ENCODE data around the gene CLDN19. TPM values are rescaled to one million over a fixed set of nuclear protein-coding genes. Genes with fewer than 3 reads are reported as not detected.

The CLDN19 gene
- total and polyA plus RNA-seq, 3 experiments from 2014 or later = not detected

DNA sequence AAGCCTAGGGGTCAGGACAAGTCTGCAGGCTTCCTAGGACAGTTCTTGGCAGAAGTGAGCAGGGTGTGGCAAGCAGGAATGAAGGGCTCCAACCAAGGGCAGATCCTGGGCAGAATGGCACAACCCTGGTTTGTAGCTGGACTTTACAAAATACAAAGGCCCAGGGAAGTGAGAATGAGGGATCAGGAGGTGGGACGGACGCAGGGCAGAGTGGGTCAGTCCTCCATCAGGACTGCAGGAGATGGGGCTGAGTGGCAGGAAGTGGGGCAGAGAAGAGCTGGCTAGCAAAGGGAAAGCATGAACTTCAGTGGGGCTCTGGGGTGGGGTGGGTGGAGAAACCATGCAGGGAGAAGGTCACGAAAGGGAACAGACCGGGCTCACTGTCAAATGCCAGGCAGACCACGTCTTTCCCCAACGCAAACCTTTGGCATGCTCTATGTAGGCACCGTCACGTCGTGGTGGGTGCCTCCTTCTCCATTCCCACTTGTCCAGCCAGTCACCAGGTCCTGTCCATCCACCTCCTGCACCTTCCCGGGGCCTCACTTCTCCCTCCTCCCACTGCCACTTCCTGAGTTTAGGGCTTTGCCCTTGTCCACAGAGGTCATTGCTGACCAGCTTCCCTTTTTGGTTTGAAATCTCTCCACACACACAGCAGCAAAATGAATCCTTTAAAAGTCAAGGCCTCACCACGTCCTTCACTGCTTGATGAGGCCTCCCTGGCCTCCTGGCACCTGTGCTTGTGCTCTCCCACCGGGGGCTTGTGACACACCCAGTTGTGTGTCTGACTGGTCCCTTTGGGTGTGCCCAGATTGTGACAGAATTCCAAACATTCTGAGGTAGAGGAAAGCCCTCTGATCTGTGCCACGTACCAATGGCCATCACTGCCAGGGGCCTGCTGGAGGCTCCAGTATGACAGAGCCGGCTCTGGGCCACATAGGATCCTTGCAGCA is 8.7 kb upstream of the CLDN19 start:
- H3K9me3 Mint-ChIP-seq = peaks cover 0 to 2% (median 0%) of the 10 kb centered on the region in 5 donors
- Histone ChIP-seq H3K27ac (ENCODE audit: low read depth, low read length) (no peak overlapping the region), H3K4me3 (ENCODE audit: low read length) (no peak overlapping the region), H3K36me3 (ENCODE audit: insufficient read depth, low read length) (peaks cover 29% of the 10 kb centered on the region), H3K9me3 (ENCODE audit: low read length) (no peaks in the 10 kb centered on the region), H3K27me3 (ENCODE audit: insufficient read depth, low read length, poor library complexity, severe bottlenecking) (no peaks in the 10 kb centered on the region), H3K4me1 (ENCODE audit: insufficient read depth, low read length) (no peaks in the 10 kb centered on the region)
- DNase-seq = no peak
- no peaks in the 10 kb centered on the region for H3K4me1 Mint-ChIP-seq
- ChIA-PET CTCF (no interaction called here), POLR2A (no interaction called here)
- H3K4me3 Mint-ChIP-seq = no peak overlapping the region
- H3K36me3 Mint-ChIP-seq = peaks cover 17 to 66% (median 26%) of the 10 kb centered on the region in 3 donors
- H3K27ac Mint-ChIP-seq = peak overlapping the region in 4 of 8 donors; percentile 0 to 86 (median 48)
- H3K27me3 Mint-ChIP-seq = no peaks in the 10 kb centered on the region

- no peak overlapping the region for H3K4me3 ChIP-seq (ENCODE audit: low read length)
- peak overlapping the region in 2 of 8 donors; percentile 2 to 33 for H3K27ac Mint-ChIP-seq
- no peaks in the 10 kb centered on the region for H3K4me1 ChIP-seq (ENCODE audit: insufficient read depth, low read length)
- no peak for DNase-seq
- no peaks in the 10 kb centered on the region for H3K9me3 ChIP-seq (ENCODE audit: low read length)
- no peaks in the 10 kb centered on the region for H3K27me3 ChIP-seq (ENCODE audit: insufficient read depth, low read length, poor library complexity, severe bottlenecking)
- CTCF ChIA-PET = interaction anchor here (1.5 kb wide), 1 partner anchor 19 kb away, joined by 3 read pairs; the partner anchor contains the start of gene C1orf50
- POLR2A ChIA-PET = no interaction called here
- H3K36me3 Mint-ChIP-seq = peaks cover 17 to 61% (median 26%) of the 10 kb centered on the region in 3 donors
- no peak overlapping the region for H3K4me3 Mint-ChIP-seq
- no peak overlapping the region for H3K27ac ChIP-seq (ENCODE audit: low read depth, low read length)
- no peaks in the 10 kb centered on the region for H3K27me3 Mint-ChIP-seq
- H3K9me3 Mint-ChIP-seq = peaks cover 0 to 2% (median 0%) of the 10 kb centered on the region in 5 donors
- peaks cover 25% of the 10 kb centered on the region for H3K36me3 ChIP-seq (ENCODE audit: insufficient read depth, low read length)
- no peaks in the 10 kb centered on the region for H3K4me1 Mint-ChIP-seq
Observed at GRCh38 chr1:42748021-42748420, 8.0 kb upstream of the CLDN19 start.

- ChIA-PET POLR2A (no interaction called here), CTCF (interaction anchor here (0.7 to 2.0 kb wide), 7 partner anchors 11 to 403 kb away, joined by 3 to 10 read pairs (median 3); partner anchors contain the start of gene C1orf50)
- H3K9me3 Mint-ChIP-seq = peaks cover 0 to 2% (median 0%) of the 10 kb centered on the region in 5 donors
- no peak overlapping the region for H3K4me3 Mint-ChIP-seq
- H3K27ac Mint-ChIP-seq = peak overlapping the region in 1 of 8 donors; percentile 65
- peak; percentile 16 to 63 (median 33) for DNase-seq
- no peaks in the 10 kb centered on the region for H3K4me1 Mint-ChIP-seq
- no peaks in the 10 kb centered on the region for H3K9me3 ChIP-seq (ENCODE audit: low read length)
- peaks cover 17% of the 10 kb centered on the region for H3K36me3 ChIP-seq (ENCODE audit: insufficient read depth, low read length)
- H3K4me3 ChIP-seq (ENCODE audit: low read length) = no peak overlapping the region
- no peaks in the 10 kb centered on the region for H3K4me1 ChIP-seq (ENCODE audit: insufficient read depth, low read length)
- H3K27ac ChIP-seq (ENCODE audit: low read depth, low read length) = no peak overlapping the region
- H3K36me3 Mint-ChIP-seq = peaks cover 12 to 52% (median 20%) of the 10 kb centered on the region in 3 donors
- no peaks in the 10 kb centered on the region for H3K27me3 ChIP-seq (ENCODE audit: insufficient read depth, low read length, poor library complexity, severe bottlenecking)
- no peaks in the 10 kb centered on the region for H3K27me3 Mint-ChIP-seq
Observed at GRCh38 chr1:42747125-42747524, 7.1 kb upstream of the CLDN19 start.

GRCh38 chr1:42746436-42747105 is 6.5 kb upstream of the CLDN19 start:
- Histone ChIP-seq H3K9me3 (ENCODE audit: low read length) (no peaks in the 10 kb centered on the region), H3K4me3 (ENCODE audit: low read length) (no peak overlapping the region), H3K27me3 (ENCODE audit: insufficient read depth, low read length, poor library complexity, severe bottlenecking) (no peaks in the 10 kb centered on the region), H3K36me3 (ENCODE audit: insufficient read depth, low read length) (peaks cover 12% of the 10 kb centered on the region), H3K4me1 (ENCODE audit: insufficient read depth, low read length) (no peaks in the 10 kb centered on the region), H3K27ac (ENCODE audit: low read depth, low read length) (no peak overlapping the region)
- Mint-ChIP-seq H3K9me3 (peaks cover 0 to 1% (median 0%) of the 10 kb centered on the region in 5 donors), H3K4me1 (no peaks in the 10 kb centered on the region), H3K27me3 (no peaks in the 10 kb centered on the region), H3K36me3 (peaks cover 6 to 47% (median 16%) of the 10 kb centered on the region in 3 donors), H3K27ac (peak overlapping the region in 1 of 8 donors; percentile 65), H3K4me3 (no peak overlapping the region)
- ChIA-PET CTCF (interaction anchor here (0.7 to 2.0 kb wide), 8 partner anchors 11 to 402 kb away, joined by 3 to 10 read pairs (median 3); partner anchors contain the start of gene C1orf50), POLR2A (no interaction called here)
- DNase-seq = no peak

GRCh38 chr1:42745851-42746250 is 5.8 kb upstream of the CLDN19 start:
- Histone ChIP-seq H3K27me3 (ENCODE audit: insufficient read depth, low read length, poor library complexity, severe bottlenecking) (no peaks in the 10 kb centered on the region), H3K9me3 (ENCODE audit: low read length) (no peaks in the 10 kb centered on the region), H3K36me3 (ENCODE audit: insufficient read depth, low read length) (peaks cover 12% of the 10 kb centered on the region), H3K4me3 (ENCODE audit: low read length) (no peak overlapping the region), H3K4me1 (ENCODE audit: insufficient read depth, low read length) (no peaks in the 10 kb centered on the region), H3K27ac (ENCODE audit: low read depth, low read length) (no peak overlapping the region)
- CTCF ChIA-PET = interaction anchor here (1.0 to 2.0 kb wide), 4 partner anchors 169 to 328 kb away, joined by 3 to 10 read pairs (median 4); no protein-coding TSS in a partner anchor
- Mint-ChIP-seq H3K4me3 (no peak overlapping the region), H3K27me3 (no peaks in the 10 kb centered on the region), H3K9me3 (no peaks in the 10 kb centered on the region), H3K4me1 (no peaks in the 10 kb centered on the region), H3K36me3 (peaks cover 5 to 45% (median 14%) of the 10 kb centered on the region in 3 donors), H3K27ac (no peak overlapping the region)
- no peak for DNase-seq
- POLR2A ChIA-PET = no interaction called here

DNA sequence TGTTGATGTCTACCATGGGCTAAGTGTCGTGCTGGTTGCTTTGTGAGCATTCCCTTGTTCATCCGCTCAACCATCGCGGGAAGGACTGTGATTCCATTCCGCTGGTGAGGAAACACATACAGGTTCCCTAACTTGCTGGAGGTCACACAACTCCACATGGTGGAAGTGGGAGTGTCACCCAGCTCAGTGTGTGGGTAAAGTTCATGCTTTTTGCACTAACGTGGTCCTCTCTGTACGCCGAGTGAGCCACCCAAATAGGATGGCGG is 4.0 kb upstream of the CLDN19 start:
- Histone ChIP-seq H3K27me3 (ENCODE audit: insufficient read depth, low read length, poor library complexity, severe bottlenecking) (no peaks in the 10 kb centered on the region), H3K36me3 (ENCODE audit: insufficient read depth, low read length) (peaks cover 3% of the 10 kb centered on the region), H3K4me1 (ENCODE audit: insufficient read depth, low read length) (no peaks in the 10 kb centered on the region), H3K9me3 (ENCODE audit: low read length) (no peaks in the 10 kb centered on the region), H3K4me3 (ENCODE audit: low read length) (no peak overlapping the region), H3K27ac (ENCODE audit: low read depth, low read length) (no peak overlapping the region)
- ChIA-PET POLR2A (no interaction called here), CTCF (interaction anchor here (1.9 kb wide), 1 partner anchor 23 kb away, joined by 6 read pairs; the partner anchor contains the start of genes C1orf50 and P3H1)
- Mint-ChIP-seq H3K4me1 (no peaks in the 10 kb centered on the region), H3K27me3 (no peaks in the 10 kb centered on the region), H3K27ac (peak overlapping the region in 1 of 8 donors; percentile 68), H3K36me3 (peaks cover 0 to 32% (median 5%) of the 10 kb centered on the region in 3 donors), H3K4me3 (no peak overlapping the region), H3K9me3 (no peaks in the 10 kb centered on the region)
- no peak for DNase-seq

DNA sequence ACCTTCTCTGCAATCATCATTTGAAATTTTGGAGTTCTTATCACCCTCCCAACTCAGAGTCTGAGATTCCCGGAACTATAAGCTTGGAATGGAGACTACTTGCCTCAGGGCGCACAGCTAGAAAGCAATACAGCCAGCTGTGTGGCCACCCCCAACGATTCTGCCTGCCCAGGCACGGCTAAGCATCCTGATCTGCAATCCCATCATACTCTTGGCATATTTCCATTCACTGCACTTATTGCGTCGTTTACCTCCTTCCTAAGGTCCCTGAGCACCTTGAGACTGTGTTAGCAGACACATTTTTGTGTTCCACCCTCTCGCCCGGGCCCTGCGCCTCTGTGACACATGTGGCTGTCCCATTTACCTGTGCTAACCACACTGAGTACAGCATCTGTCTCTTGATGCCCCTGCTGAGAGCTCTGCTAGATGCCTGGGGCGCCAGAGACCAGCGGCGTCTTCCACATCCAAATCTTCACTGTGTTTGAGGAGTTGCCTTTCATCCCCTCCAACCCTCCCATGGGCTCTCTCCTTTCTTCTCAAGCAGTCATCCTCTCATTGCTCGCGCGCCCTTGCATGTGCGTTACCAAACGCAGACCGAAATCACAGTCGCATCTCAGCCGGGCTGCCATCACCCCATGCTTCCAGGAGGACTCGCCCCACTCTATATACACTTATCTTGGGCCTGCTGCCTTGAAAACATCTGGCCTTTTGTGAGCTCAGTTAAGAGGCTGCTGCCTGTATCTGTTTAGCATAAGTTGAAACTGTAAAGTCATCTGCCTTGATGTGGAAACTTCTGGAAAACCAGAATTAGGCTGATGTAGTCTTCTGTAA is 3.5 kb upstream of the CLDN19 start:
- Mint-ChIP-seq H3K36me3 (peaks cover 0 to 27% (median 5%) of the 10 kb centered on the region in 3 donors), H3K4me3 (no peak overlapping the region), H3K4me1 (no peaks in the 10 kb centered on the region), H3K27me3 (no peaks in the 10 kb centered on the region), H3K9me3 (no peaks in the 10 kb centered on the region), H3K27ac (peak overlapping the region in 1 of 8 donors; percentile 57)
- ChIA-PET POLR2A (no interaction called here), CTCF (interaction anchor here (1.9 kb wide), 1 partner anchor 23 kb away, joined by 6 read pairs; the partner anchor contains the start of genes C1orf50 and P3H1)
- Histone ChIP-seq H3K27me3 (ENCODE audit: insufficient read depth, low read length, poor library complexity, severe bottlenecking) (no peaks in the 10 kb centered on the region), H3K36me3 (ENCODE audit: insufficient read depth, low read length) (no peaks in the 10 kb centered on the region), H3K27ac (ENCODE audit: low read depth, low read length) (no peak overlapping the region), H3K9me3 (ENCODE audit: low read length) (no peaks in the 10 kb centered on the region), H3K4me3 (ENCODE audit: low read length) (no peak overlapping the region), H3K4me1 (ENCODE audit: insufficient read depth, low read length) (no peaks in the 10 kb centered on the region)
- no peak for DNase-seq

All from CD8-positive, alpha-beta memory T cell (primary cell).